ENCODE measurements around the gene PRR16.

Gene PRR16

DNA sequence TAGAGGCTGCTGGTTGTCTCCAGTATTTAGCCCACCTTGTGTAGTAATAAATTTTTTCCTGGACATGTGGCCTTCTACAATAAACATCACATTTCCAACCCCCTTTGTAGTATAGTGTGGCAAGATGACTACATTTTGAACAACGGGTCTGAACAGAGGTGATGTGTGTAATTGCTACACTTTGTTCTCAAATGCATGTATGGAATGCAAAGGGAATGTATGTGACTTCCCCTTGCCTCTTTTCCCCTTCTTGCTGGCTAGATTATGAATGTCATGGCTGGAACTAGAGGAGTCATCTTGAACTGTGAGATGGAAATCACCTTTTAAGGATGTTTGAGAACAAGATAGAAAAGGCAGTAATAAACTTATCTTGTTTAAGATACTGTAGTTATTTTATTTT, 54.5 kb downstream of the PRR16 start:
- no peak for DNase-seq

GRCh38 chr5:120527251-120527650, 63.2 kb downstream of the PRR16 start:
- no peak for DNase-seq

- DNase-seq, result no peak
Observed at GRCh38 chr5:120528609-120529008, 64.5 kb downstream of the PRR16 start.

GRCh38 chr5:120529386-120529785, 65.3 kb downstream of the PRR16 start:
- DNase-seq, result no peak

DNA sequence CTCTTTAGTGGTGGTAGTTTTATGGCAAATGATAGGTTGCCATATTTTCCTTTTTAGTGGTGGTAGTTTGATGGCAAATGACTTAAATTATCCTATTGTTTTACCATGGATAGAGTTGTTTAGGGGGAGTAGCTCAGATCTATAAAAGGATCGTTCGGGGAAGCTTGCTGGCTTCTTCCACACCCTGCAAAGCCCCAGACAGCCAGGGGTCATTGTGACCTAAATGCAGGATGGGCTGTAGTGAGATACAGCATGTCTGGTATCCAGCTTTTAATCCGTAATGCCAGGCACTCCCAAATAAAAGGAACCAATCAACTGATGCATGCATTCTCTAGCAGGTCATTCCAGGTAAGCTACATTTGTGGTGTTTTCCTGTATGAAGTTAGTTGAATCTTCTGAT, 67.1 kb downstream of the PRR16 start:
- no peak for DNase-seq

DNA sequence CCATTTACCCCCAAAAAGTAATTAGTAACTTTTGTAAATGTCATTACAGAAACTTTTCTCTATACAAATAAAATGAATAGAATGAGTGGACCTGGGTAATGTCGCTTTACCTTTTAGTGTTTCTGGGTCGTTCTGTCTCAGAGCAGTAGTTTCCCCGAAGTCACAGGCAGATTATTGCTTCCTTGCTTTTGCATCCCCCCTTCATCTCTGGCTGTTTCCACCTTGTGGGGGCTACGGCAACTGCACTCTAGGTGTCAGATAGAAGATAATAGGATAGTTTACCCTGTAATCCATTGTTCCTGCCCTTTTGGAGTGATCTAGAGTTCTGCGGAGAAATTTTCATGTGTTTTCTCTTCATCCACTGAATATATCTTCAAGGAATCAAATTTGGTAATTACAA, 68.7 kb downstream of the PRR16 start:
- no peak for DNase-seq

GRCh38 chr5:120533581-120533980, 69.5 kb downstream of the PRR16 start:
- no peak for DNase-seq

- DNase-seq, result no peak
Observed at GRCh38 chr5:120535900-120536299, 71.8 kb downstream of the PRR16 start.

- no peak for DNase-seq
Observed at GRCh38 chr5:120538149-120538548, 74.0 kb downstream of the PRR16 start.

- no peak for DNase-seq
Observed at GRCh38 chr5:120538644-120539043, 74.5 kb downstream of the PRR16 start.

- no peak for DNase-seq
Observed at GRCh38 chr5:120539471-120539870, 75.4 kb downstream of the PRR16 start.

DNA sequence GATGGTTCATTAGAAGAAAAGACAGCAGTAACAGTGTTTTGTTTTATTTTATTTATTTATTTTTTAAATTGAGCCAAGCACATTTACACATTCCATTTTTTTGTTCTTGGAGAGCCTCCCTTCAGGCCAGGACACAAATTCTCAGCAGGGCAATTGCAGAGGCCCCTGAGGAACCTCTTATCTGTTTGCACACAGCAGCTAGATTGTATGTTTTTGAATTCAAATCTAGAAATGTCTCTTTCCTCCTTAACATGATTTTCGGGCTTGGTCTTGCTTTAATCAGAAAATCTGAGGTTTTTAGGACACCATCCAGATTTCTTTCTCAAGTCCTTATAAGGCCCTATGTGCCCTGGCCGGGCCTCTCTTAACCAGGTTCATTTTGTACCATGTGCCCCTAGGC, 76.0 kb downstream of the PRR16 start:
- DNase-seq, result no peak

DNA sequence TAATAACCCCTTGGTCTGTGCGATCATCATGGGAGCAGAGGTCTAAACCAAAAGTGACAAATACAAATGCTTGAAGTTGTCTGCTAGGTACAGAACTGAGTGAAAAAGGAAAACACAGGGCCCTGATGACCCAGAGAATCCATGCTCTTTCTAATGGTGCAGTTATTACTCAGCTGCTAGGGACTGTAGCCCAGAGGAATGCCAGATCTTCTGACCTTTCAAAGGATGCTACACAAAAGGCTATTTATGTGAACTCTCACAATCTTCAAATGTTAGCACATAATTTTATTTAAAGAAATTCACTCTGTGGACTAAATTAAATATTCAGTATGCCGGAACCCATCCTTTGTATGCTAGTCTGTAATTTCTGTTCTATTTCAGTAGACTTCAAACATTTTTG, 79.9 kb downstream of the PRR16 start:
- no peak for DNase-seq

- no peak for DNase-seq
Observed at GRCh38 chr5:120545007-120545406, 80.9 kb downstream of the PRR16 start.

DNA sequence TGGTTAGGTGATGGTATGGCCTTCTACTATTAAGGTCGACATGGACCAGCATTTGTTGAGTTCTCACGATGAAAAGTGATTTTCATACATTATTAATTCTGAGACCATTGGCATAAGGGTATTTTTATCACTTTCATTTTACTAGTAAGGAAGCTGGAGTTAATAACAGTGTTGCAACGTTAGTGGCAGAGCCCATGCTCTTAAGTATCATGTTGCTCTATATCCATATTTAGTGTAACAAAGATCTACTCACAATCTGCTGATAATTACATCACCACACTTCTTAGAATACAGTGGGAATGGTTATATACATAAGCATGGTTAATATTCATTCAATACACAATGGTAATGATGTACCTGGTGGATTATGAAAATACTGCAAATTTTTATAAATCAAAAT, 81.9 kb downstream of the PRR16 start:
- DNase-seq, result no peak

DNA sequence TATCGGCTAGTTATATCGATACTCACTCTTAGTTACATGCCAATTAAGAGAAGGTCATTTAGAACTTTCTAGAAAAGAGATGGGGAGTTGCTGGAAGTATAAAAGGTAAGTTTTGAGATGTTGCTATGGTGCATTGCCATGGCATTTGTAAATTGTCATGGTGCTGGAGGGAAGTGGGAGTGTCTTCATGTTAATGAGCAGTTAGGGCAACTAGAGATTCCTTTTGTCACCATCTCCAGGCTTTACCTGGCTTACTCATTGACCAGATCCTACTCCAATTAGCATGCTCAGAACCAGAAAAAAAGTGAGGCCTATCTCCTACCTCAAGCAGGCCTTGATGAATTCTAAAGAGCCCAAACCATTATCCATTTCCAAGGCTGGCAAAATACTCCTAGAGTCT, 82.8 kb downstream of the PRR16 start:
- no peak for DNase-seq

DNA sequence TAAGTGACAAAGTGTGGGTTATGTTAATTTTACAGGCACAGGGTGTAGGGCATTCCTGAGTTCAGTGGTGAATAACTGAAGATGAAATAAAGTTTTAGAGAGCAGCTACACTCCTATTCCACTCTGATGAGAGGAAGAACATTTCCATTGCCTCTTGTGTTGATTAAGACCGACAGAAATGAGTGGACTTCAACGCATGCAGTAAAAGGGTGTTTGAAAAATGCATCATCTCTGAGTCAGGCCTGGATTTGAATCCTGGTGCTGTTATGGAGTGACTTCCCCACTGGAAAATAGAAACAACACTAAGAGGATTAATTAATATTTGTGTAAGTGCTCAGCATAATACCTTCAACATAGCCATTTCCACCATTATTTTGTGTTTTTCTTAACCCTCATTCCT, 86.3 kb downstream of the PRR16 start:
- DNase-seq, result no peak

DNA sequence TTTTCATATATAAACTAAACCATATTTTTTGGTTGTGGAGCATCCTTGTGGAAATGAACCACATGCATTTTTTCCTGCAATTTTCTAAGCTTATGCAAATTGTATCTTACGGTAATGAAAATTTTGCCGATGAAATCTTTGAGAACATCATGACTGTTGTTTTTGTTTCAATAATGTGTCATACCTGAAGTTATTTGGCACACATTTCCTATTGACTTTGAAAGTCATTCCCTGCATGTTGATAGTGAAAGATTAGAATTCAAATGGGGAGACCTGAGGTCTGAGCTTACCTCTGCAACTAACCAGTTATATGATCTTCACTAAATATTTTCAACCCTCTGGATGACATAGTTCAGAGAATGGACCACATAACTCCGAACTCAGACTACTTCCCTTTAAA, 88.5 kb downstream of the PRR16 start:
- no peak for DNase-seq

DNA sequence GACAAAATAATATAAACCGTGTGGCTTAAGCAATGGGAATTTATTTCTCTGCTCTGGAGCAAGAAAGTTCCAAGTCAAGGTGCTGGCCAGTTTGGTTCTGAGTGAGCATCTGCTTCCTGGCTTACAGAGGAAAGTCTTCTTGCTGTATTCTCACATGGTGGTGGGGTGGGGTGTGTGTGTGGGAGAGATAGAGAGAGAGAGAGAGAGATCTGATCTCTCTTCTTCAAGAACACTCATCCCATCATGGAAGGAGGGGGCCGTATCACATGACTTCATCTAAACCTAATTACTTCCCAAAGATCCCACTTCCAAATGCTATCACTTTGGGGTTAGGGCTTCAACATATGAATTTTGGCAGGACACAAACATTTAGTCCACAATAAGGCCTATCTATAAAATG, 91.2 kb downstream of the PRR16 start:
- DNase-seq, result no peak

- no peak for DNase-seq
Observed at GRCh38 chr5:120564013-120564412, 99.9 kb downstream of the PRR16 start.

- DNase-seq, result no peak
Observed at GRCh38 chr5:120567066-120567465, 103.0 kb downstream of the PRR16 start.

GRCh38 chr5:120567921-120568320, 103.8 kb downstream of the PRR16 start:
- DNase-seq, result no peak

DNA sequence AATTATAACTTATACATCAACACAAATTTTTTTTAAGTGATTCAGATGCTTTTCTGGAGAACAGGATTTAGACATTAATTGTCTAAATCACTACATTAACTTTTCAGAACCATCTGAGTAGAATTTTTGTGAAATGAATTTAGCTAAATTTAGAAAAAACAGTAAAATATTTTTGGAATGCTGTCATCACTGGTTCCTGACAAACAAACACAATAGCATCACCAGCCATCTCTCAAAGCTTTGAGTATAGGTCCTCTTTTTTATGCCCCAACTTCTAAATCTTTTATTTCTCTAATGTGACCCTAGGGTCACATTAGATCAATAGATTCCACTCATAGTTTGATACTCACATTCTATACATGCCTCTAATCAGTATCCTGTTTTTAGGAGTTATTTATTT, 104.6 kb downstream of the PRR16 start:
- no peak for DNase-seq

DNA sequence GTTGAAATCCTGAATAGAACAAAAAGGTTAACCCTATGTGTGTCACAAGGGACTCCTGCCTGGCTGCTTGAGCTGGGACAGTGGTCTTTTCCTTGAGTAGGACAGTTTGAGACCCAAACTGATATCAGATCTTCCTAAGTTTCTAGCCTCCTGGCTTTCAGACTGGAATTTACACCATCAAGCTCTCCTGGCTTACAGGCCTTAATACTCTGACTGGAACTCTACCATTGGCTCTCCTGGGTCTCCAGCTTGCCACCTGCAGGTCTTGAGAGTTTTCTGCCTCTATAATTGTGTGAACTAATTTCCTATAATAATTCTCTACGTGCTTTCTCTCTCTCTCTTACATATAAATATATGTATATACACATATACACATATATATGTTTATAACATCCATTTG, 112.5 kb downstream of the PRR16 start:
- DNase-seq, result no peak

- DNase-seq, result no peak
Observed at GRCh38 chr5:120582635-120583034, 118.5 kb downstream of the PRR16 start.

DNA sequence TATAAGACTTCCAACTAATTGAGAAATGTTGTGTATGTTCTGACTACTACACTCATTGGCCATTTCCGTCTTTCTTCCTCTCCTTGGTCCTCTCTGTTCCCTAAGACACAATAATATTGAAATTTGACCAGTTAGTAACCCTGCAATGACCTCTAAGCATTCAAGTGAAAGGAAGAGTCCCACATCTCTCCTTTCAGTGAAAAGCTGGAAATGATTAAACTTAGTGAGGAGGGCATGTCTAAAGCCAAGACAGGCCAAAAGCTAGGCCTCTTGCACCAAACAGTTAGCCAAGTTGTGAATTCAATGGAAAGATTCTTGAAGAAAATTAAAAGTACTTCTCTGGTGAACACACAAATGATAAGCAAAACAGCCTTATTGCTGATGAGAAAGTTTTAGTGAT, 122.5 kb downstream of the PRR16 start:
- DNase-seq, result no peak

All from bone marrow (tissue), 2 donors.